Activated CD4-positive, alpha-beta T cell treated with anti-CD3 and anti-CD28 coated beads, Interleukin-2, amount 50 U/mL, for 16 hours (primary cell): ENCODE data around the gene KLF16.

Source experiments
- DNase-seq: peaks from one replicate; pipeline ENCODE4 v3.0.0-alpha.2; 2020

KLF16 gene

DNA sequence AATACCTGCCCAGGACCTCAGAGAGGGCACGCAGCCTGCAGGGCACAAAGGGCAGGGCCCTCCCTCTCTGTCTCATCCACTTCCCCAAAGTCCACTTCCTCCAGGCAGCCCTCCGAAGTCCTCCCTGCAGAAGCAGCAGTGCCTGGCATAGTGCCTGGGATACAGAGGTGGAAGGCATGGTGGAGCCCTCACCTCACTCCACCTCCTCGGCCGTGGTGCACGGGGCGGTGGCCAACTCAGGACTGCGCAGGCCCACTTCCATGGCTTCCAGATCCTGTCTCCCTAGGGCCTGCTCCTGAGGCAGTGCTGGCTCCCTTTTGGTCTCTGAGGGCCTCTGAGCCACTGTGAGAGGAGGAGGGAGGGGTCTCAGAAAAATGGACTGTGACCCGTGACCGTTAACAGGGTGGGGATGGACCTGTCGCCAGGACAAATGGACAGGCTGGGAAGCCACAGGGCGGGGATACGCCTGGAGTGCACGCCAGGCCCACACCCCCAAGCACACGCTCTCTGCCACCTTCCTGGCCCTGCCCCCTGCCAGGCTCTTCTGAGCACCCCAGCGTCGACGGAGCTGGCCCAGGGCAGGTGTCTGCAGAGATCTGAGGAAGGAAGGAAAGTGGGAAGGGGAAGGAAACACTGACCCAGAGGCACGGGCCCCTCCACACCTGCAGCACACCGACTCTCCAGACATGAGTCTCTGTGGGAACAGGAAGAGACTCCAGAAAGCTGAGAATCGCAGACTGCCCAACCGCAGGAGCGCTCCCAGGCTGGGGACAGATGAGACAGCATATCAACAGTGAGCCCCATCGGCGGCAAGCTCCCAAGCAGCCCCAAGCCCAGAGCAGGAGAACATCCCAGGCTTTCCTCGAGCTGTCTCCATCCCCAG lies 23.5 kb downstream of the KLF16 start:
- DNase-seq: no peak

DNA sequence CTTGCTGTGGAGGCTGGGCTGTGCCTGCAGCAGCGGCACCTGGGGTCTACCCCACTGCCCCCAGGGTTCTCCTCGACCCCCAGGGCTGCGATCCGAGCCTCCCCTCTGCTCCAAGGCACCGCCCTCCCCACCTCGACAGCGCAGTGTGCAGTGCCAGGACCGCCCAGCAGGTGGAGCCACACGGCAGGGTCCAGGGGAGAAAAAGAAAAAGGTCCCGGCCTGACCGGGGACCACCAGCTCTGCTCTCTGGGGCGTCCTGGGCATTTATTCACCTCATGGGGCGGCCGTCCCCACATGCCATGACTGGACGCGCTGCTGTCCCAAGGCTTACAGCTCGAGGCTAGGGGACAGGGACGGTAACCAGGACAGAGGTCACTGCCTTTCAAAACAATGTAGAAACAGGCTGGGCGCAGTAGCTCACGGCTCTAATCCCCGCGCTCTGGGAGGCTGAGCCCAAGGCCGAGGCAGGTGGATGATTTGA lies 25.7 kb downstream of the KLF16 start:
- peak; percentile 56 for DNase-seq

DNA sequence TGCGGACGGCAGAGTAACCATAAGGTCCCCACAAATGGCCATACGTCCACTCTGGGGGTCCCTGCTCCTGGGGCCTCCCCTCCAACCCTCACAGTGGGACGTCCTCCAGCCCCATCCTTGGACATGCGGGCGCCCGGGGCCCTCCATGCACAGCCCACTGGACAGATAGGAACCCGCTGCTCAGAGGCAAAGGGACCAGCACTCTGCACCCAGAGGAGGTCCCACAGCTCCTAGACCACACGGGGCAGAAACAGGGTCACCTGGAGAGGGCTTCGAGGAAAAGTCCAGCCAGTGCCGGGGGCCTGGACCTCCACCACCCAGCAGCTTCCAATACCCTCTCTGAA lies 26.2 kb downstream of the KLF16 start:
- DNase-seq: no peak

DNA sequence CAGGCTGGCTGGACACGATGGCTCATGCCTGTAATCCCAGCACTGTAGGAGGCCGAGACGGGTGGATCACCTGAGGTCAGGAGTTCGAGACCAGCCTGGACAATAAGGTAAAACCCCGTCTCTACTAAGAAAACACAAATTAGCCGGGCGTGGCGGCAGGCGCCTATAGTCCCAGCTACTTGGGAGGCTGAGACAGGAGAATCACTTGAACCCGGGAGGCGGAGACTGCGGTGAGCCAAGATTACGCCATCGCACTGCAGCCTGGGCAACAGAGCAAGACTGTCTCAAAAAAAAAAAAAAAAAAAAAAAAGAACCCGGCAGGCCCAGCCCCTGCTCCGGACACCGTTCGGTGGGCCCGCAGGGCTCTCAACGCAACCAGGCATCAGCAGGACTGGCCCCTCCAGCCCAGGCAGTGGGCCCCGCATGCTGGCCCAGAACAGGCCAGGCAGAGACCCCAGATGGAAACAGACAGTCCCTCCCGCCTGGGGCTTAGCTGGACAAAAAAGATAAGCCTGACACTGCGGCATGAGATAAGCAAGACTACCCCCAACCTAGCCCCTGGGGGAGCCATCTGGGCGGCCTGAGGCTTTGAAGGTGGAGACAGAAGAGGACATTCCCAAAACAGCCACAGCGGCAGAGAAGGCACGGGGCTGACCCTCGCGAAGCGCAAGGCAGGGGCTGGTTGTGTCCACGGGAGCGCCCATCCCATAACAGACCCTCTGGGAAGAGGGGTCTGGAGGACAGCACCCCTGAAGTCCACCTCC lies 26.7 kb downstream of the KLF16 start:
- DNase-seq: no peak

DNA sequence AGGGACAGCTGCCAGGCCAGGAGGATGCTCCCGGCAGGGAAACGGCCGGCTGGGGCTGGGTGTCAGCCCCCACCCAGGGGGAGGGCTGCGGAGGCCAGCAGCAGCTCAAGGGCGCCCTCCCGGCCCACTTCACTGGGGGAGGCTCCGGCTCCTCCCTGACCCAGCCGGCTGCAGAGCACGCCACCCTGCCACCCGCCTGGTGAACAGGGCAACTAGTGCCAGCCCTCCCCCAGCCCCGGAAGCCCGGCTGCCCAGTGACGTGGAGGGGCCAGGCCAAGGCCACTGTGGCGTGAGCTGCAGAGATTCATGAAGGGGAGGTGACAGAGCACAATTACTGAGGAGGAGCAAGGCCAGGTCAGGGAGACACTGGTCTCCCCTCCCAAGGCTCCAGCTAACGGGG lies 29.8 kb downstream of the KLF16 start:
- no peak for DNase-seq

GRCh38 chr19:1832046-1832663 lies 31.2 kb downstream of the KLF16 start:
- DNase-seq: no peak

DNA sequence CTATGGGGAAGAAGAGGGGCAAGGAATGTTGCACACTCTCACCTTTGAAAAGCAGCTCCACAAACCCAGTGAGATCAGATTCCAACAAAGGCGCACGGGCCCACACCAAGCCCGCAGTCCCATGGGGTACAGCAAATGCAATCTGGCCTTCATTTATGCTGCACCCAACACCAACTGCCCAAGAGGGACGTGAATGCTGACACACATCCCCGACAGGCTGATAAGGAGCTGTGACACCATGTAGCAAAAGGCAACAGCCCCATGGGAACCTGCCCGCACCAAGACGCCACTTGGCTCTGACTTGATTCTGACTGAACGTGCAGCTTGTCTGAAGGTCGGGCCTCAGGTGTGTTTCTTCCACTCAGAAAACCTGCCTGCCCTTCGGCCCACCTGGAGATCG lies 32.4 kb downstream of the KLF16 start:
- DNase-seq: no peak

DNA sequence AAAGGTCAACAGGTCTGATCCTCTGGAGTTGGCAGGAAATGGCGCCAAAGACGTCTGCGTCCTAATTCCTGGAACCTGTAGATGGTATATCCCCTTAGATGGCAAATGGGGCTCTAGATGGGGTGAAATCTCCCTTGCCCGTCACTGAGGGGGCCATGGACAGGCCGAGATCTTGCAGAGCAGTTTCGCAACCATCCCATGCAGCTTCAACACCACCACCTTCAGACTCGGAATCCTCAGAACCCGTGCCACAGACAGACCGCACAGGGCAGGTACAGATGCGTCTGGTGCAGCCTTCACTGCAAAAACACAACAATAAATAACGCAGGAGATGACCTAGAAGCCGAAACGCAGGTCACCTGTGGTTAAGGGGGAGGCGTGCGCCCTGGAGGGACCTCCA lies 32.8 kb downstream of the KLF16 start:
- no peak for DNase-seq

- DNase-seq: no peak
Observed at GRCh38 chr19:1829958-1830357, 33.4 kb downstream of the KLF16 start.

DNA sequence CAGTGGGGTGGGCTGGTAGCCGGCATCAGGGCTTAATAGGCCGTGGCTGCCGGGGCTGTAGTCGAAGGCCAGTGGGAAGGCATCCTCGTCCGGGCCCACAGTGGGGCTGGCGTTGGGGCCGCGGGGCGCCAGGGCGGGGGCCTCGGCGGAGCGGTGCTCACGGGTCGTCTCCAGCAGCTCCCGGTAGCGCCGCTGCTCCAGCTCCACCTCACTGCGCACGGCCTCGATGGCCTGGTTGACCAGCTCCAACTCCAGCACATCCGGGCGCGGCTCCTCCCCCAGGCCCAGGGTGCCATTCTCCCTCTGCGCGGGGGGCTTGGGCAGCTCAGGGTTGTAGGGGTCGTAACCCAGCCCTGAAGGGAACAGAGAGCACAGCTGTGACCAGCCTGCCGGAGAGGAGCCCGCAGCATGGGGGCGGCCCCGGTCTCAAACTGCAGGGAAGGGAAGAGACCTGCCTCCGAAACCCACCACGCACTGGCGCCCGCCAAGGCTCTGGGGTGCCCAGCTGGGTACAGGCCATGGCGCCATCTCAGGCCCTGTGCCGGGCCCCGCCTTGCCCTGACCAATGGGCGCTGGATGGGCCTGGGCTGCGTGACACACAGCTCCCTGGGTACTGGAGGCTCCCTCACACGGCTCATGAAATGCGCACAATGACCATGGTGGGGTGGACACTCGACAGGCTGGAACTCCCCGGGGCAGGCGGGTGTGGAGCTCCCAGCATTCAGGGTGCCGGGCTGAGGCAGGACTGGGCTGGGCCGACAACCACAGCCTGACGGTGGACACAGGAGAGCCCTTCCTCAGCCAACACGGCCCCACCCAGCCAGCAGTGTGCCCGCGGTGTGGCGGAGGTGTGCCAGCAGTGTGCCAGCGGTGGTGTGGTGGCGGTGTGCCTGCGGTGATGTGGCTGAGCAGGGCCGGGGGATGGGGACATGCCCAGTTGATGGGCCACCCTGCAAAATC lies 34.8 kb downstream of the KLF16 start:
- no peak for DNase-seq

GRCh38 chr19:1827566-1828278 lies 35.7 kb downstream of the KLF16 start:
- DNase-seq: no peak

GRCh38 chr19:1826557-1827521 lies 36.5 kb downstream of the KLF16 start:
- no peak for DNase-seq

DNA sequence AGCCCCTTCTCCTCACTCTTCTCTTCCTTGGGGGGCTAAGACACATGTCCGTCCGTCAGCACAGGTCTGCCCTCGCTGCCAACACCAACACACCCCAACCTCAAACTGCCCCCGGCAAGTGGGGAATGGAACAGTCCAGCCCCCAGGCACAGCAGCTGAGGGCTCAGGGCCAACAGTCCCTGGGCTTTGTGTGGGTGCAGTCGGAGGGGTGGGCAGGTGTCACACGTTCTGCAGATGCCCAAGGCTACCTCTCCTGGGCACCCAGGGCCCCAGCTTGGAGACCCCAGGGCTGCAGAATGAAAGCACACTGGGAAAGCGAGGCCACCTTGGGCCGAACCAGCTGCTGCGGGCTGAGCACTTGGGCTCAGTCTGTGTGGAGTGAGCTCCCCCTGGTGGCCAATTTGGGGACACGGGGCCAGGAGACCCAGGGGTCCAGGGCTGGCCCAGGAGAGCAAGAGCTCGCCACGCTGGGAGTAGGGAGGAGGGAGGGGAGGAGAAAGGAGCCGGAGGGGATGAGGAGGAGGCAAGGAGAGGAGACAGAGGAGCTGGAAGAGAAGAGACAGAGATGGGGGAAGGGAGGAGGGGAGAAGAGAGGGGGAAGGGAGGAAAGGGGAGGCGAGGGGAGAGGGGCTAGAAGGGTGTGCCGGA lies 37.3 kb downstream of the KLF16 start:
- peak; percentile 77 for DNase-seq

- DNase-seq: no peak
Observed at GRCh38 chr19:1824252-1824622, 39.1 kb downstream of the KLF16 start.

GRCh38 chr19:1823539-1824251 lies 39.7 kb downstream of the KLF16 start:
- DNase-seq: no peak

GRCh38 chr19:1823020-1823419 lies 40.4 kb downstream of the KLF16 start:
- no peak for DNase-seq

DNA sequence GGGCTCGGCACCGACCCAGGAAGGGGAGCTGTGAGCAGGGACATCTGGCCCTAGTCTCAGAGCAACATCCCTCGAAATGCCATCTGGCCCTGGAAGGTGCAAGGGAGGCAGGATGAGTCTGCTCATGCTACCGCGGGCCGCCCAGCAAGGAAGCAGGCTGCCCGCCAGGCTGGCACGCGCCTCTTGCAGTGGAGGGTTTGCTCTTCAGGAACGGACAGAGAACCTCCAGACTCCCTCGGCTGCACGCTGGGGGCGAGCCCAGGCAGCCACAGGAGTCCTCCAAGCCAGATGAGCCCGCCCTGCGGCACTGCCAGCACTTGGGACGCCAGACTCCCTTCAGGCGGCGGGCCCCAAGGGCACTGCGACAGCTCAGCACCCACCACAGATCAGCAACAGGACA lies 41.2 kb downstream of the KLF16 start:
- no peak for DNase-seq

DNA sequence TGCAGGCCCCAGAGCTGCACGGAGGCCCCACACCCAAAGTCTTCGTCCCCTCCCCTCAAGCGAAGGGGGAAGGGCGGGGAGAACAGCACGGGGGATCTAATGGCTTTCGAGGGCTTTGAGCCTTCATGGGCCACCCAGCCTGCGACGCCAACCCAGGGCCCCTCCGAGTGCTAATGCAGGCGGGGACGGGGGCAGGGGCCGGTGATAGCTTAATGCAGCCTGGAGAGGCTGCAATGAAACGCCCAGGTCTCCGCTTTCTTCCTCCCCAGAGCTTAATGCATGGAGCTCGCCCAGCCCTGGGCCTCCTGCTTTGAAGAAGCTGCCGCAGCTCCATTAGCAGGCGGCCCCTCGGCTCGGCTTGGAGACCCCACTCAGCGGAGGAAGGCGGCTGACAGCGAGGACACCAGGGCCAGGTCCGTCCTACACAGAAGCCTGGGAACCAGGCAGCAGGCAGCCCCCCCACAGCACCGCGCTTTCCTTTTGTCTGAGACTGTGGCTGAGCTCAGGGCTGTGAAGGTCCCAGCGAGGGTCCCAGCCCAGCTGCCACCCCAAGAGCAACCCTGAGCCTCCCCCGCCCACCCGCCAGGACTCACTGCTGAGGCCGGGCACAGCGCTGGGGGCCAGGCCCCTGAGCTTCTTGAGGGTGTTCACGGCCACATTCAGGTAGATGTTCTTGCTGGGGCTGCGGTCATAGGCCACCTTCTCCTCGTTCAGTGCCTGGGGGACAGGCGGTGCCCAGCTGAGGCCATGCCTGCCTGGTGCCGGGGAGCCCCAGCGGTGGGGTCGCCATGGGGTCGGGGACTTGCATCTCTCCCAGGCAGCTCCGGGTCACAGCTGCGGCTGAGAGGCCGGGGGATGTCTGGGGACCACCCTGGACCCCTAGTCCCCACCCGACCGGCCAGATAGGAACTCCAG lies 43.8 kb downstream of the KLF16 start:
- no peak for DNase-seq
